Measurements from ENCODE around the gene GLP1R. TPM values are rescaled to one million over a fixed set of nuclear protein-coding genes. Genes with fewer than 3 reads are reported as not detected.

GLP1R gene
- total RNA-seq = not detected in 2 replicates

GRCh38 chr6:39048481-39049399 is at the start of gene GLP1R:
Gene GLP1R (plus strand): TSS chr6:39048781. CDS start chr6:39048841, 60 bp downstream.
- DNase-seq (ENCODE audit: low read depth) = no peak

- DNase-seq (ENCODE audit: low read depth) = peak; percentile 1
Observed at GRCh38 chr6:39003072-39003471, 45.5 kb upstream of the GLP1R start.

GRCh38 chr6:39003492-39003891 is 45.1 kb upstream of the GLP1R start:
- no peak for DNase-seq (ENCODE audit: low read depth)

- no peak for DNase-seq (ENCODE audit: low read depth)
Observed at GRCh38 chr6:39004801-39005200, 43.8 kb upstream of the GLP1R start.

- no peak for DNase-seq (ENCODE audit: low read depth)
Observed at GRCh38 chr6:39005774-39006173, 42.8 kb upstream of the GLP1R start.

- no peak for DNase-seq (ENCODE audit: low read depth)
Observed at GRCh38 chr6:39007575-39007974, 41.0 kb upstream of the GLP1R start.

GRCh38 chr6:39008737-39009136 is 39.8 kb upstream of the GLP1R start:
- DNase-seq (ENCODE audit: low read depth) = no peak

- DNase-seq (ENCODE audit: low read depth) = no peak
Observed at GRCh38 chr6:39009476-39009875, 39.1 kb upstream of the GLP1R start.

GRCh38 chr6:39016839-39017546 is 31.6 kb upstream of the GLP1R start:
- DNase-seq (ENCODE audit: low read depth) = no peak

GRCh38 chr6:39017547-39017880 is 31.1 kb upstream of the GLP1R start:
- DNase-seq (ENCODE audit: low read depth) = no peak

- DNase-seq (ENCODE audit: low read depth) = no peak
Observed at GRCh38 chr6:39018103-39018502, 30.5 kb upstream of the GLP1R start.

- DNase-seq (ENCODE audit: low read depth) = no peak
Observed at GRCh38 chr6:39020136-39020535, 28.4 kb upstream of the GLP1R start.

- DNase-seq (ENCODE audit: low read depth) = no peak
Observed at GRCh38 chr6:39021041-39021440, 27.5 kb upstream of the GLP1R start.

GRCh38 chr6:39021779-39022178 is 26.8 kb upstream of the GLP1R start:
- DNase-seq (ENCODE audit: low read depth) = no peak

- DNase-seq (ENCODE audit: low read depth) = no peak
Observed at GRCh38 chr6:39026175-39026574, 22.4 kb upstream of the GLP1R start.

GRCh38 chr6:39029156-39030011 is 19.2 kb upstream of the GLP1R start:
- DNase-seq (ENCODE audit: low read depth) = no peak

- no peak for DNase-seq (ENCODE audit: low read depth)
Observed at GRCh38 chr6:39035681-39036080, 12.9 kb upstream of the GLP1R start.

- DNase-seq (ENCODE audit: low read depth) = no peak
Observed at GRCh38 chr6:39037082-39037508, 11.5 kb upstream of the GLP1R start.

- DNase-seq (ENCODE audit: low read depth) = no peak
Observed at GRCh38 chr6:39037707-39038106, 10.9 kb upstream of the GLP1R start.

- no peak for DNase-seq (ENCODE audit: low read depth)
Observed at GRCh38 chr6:39040080-39040673, 8.4 kb upstream of the GLP1R start.

- no peak for DNase-seq (ENCODE audit: low read depth)
Observed at GRCh38 chr6:39041072-39041471, 7.5 kb upstream of the GLP1R start.

GRCh38 chr6:39043776-39044175 is 4.8 kb upstream of the GLP1R start:
- no peak for DNase-seq (ENCODE audit: low read depth)

All from renal cortical epithelial cell (primary cell).